Skeletal muscle cell (primary cell): ENCODE results near the gene EGFLAM.

Source experiments
- DNase-seq: peaks from one replicate; pipeline ENCODE4 v3.0.0-alpha.2; 2010; ENCODE audit warnings: low read depth
- H3K4me3 ChIP-seq: 2 replicates; pipeline ENCODE4 v1.5.1; 2011; ENCODE audit warnings: low read depth, mild to moderate bottlenecking, control low read depth, low read length, moderate library complexity

The EGFLAM gene

GRCh38 chr5:38433160-38433861 is 175.0 kb downstream of the EGFLAM start:
- H3K4me3 ChIP-seq, result no peak overlapping the region
- DNase-seq, result peak; percentile 84

- DNase-seq, result no peak
- no peak overlapping the region for H3K4me3 ChIP-seq
Measured at GRCh38 chr5:38434966-38435705, 176.8 kb downstream of the EGFLAM start.

GRCh38 chr5:38438757-38439156 is 180.4 kb downstream of the EGFLAM start:
- DNase-seq, result no peak
- no peak overlapping the region for H3K4me3 ChIP-seq

- H3K4me3 ChIP-seq, result no peak overlapping the region
- DNase-seq, result peak; percentile 74
Measured at GRCh38 chr5:38441453-38442246, 183.3 kb downstream of the EGFLAM start.

GRCh38 chr5:38442247-38442573 is 183.9 kb downstream of the EGFLAM start:
- H3K4me3 ChIP-seq, result no peak overlapping the region
- no peak for DNase-seq

GRCh38 chr5:38443390-38443789 is 185.0 kb downstream of the EGFLAM start:
- no peak for DNase-seq
- no peak overlapping the region for H3K4me3 ChIP-seq

- no peak for DNase-seq
- H3K4me3 ChIP-seq, result peak overlapping the region; percentile 26
Measured at GRCh38 chr5:38445374-38446028, 187.1 kb downstream of the EGFLAM start.

GRCh38 chr5:38446029-38446522 is 187.7 kb downstream of the EGFLAM start:
- peak overlapping the region; percentile 26 for H3K4me3 ChIP-seq

GRCh38 chr5:38447056-38447455 is 188.7 kb downstream of the EGFLAM start:
- H3K4me3 ChIP-seq, result no peak overlapping the region
- no peak for DNase-seq

More at GRCh38 chr5:38446029-38446522, 187.7 kb downstream of the EGFLAM start:
- no peak for DNase-seq

- no peak overlapping the region for H3K4me3 ChIP-seq
- DNase-seq, result no peak
Measured at GRCh38 chr5:38447786-38448185, 189.4 kb downstream of the EGFLAM start.

GRCh38 chr5:38448568-38449350 is 190.4 kb downstream of the EGFLAM start:
- H3K4me3 ChIP-seq, result no peak overlapping the region
- no peak for DNase-seq

- DNase-seq, result no peak
- H3K4me3 ChIP-seq, result no peak overlapping the region
Measured at GRCh38 chr5:38450627-38451026, 192.3 kb downstream of the EGFLAM start.

GRCh38 chr5:38451074-38451725 is 192.8 kb downstream of the EGFLAM start:
- H3K4me3 ChIP-seq, result no peak overlapping the region
- DNase-seq, result no peak

- no peak overlapping the region for H3K4me3 ChIP-seq
Measured at GRCh38 chr5:38452201-38452600, 193.8 kb downstream of the EGFLAM start.

GRCh38 chr5:38453506-38453905 is 195.1 kb downstream of the EGFLAM start:
- no peak overlapping the region for H3K4me3 ChIP-seq
- DNase-seq, result no peak

More at GRCh38 chr5:38452201-38452600, 193.8 kb downstream of the EGFLAM start:
- DNase-seq, result no peak

- no peak overlapping the region for H3K4me3 ChIP-seq
- DNase-seq, result no peak
Measured at GRCh38 chr5:38453921-38454320, 195.6 kb downstream of the EGFLAM start.

GRCh38 chr5:38455796-38456330 is 197.5 kb downstream of the EGFLAM start:
- no peak overlapping the region for H3K4me3 ChIP-seq
- no peak for DNase-seq
